ENCODE data around the gene FDXR.

FDXR gene

DNA sequence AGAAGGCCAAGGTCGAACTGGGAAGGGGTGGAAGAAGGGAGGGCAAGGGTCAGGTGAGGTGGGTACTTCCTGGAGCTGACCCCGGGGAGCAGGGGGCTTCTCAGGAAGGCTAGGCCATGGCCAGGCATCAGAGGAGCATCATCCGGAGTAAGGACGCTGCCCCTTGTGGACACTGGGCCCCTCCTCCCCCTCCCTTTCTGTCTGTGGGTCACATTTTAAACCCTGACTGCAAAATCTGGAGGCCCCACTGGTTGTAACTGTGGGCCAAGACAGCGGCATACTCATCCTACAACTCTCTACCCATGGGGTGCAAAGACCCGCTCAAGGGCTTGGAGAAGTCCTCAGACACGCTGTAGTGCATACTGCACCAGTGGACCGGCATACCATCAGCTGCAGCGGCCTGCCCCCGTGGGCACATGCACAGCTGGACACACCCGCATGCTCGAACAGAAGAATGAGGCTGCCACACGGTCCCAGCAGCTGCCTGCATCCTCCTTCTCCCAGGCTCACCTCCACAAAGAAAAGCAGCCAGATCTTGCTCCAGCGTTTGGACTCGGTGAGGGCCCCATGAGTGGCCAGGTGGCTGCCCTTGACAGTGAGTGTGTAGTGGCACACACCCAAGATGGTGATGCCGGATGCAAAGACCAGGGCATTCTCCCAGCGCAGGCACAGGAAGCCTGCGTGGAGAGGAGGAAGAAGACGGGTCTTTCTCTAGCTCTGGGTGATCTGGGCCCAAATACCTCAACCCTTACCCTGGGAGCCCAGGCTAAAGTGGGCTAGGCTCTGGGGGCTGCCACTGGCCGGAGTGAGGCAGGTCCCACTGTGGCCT lies 19.4 kb upstream of the FDXR start:
- H2BK5ac ChIP-seq (ENCODE audit: low read depth, low read length, poor library complexity, severe bottlenecking) = no peak overlapping the region
- no peak overlapping the region for H4K91ac ChIP-seq (ENCODE audit: low read length)
- H3K9me3 ChIP-seq (ENCODE audit: control insufficient read depth, low read length) = no peaks in the 10 kb centered on the region
- no peak overlapping the region for H3K14ac ChIP-seq (ENCODE audit: low read length in 2 of 2)
- no peak overlapping the region for H4K8ac ChIP-seq (ENCODE audit: low read length)
- no peaks in the 10 kb centered on the region for H3K36me3 ChIP-seq (ENCODE audit: control insufficient read depth in 1 of 2, insufficient read depth in 2 of 2, low read depth in 1 of 2, low read length in 2 of 2)
- H2AK5ac ChIP-seq (ENCODE audit: low read length, severe bottlenecking) = no peak overlapping the region
- H2AFZ ChIP-seq (ENCODE audit: low read depth, low read length) = no peak overlapping the region
- H2BK120ac ChIP-seq (ENCODE audit: low read depth, low read length) = no peak overlapping the region
- no peak overlapping the region for H3K9ac ChIP-seq (ENCODE audit: low read length)
- H3K18ac ChIP-seq (ENCODE audit: low read depth in 1 of 2, low read length in 2 of 2) = no peak overlapping the region
- DNase-seq = no peak
- H3K4me3 ChIP-seq (ENCODE audit: insufficient read depth in 1 of 2, low read depth in 1 of 2, low read length in 2 of 2) = no peak overlapping the region
- no peak overlapping the region for H2BK12ac ChIP-seq (ENCODE audit: low read length in 2 of 2)
- WGBS = 74% methylated on average over 19 of the region's 20 CpGs
- H3K27me3 ChIP-seq (ENCODE audit: control insufficient read depth in 1 of 2, insufficient read depth in 1 of 2, low read length in 2 of 2) = peaks cover 70 to 85% of the 10 kb centered on the region in 2 experiments
- H3K4me1 ChIP-seq (ENCODE audit: control insufficient read depth, insufficient read depth, low read depth, low read length) = peaks cover 15% of the 10 kb centered on the region
- no peaks in the 10 kb centered on the region for H3K79me1 ChIP-seq (replicated peaks; ENCODE audit: low read length, poor library complexity, severe bottlenecking)
- H3K4ac ChIP-seq (ENCODE audit: low read depth in 1 of 2, low read length in 2 of 2) = no peak overlapping the region
- no peak overlapping the region for H2BK15ac ChIP-seq (ENCODE audit: low read depth, poor library complexity, severe bottlenecking)
- H3K27ac ChIP-seq (ENCODE audit: low read length, poor library complexity, severe bottlenecking) = no peak overlapping the region
- no peak overlapping the region for H3K23ac ChIP-seq (ENCODE audit: low read length in 2 of 2)
- H3K4me2 ChIP-seq (ENCODE audit: low read length, poor library complexity, severe bottlenecking) = no peak overlapping the region

GRCh38 chr17:74890554-74890953 lies 17.8 kb upstream of the FDXR start:
- H3K27me3 ChIP-seq (ENCODE audit: control insufficient read depth in 1 of 2, insufficient read depth in 1 of 2, low read length in 2 of 2) = peaks cover 67 to 83% of the 10 kb centered on the region in 2 experiments
- no peak overlapping the region for H3K4me3 ChIP-seq (ENCODE audit: insufficient read depth in 1 of 2, low read depth in 1 of 2, low read length in 2 of 2)
- H2AFZ ChIP-seq (ENCODE audit: low read depth, low read length) = no peak overlapping the region
- H3K4ac ChIP-seq (ENCODE audit: low read depth in 1 of 2, low read length in 2 of 2) = no peak overlapping the region
- H3K4me2 ChIP-seq (ENCODE audit: low read length, poor library complexity, severe bottlenecking) = no peak overlapping the region
- no peak for DNase-seq
- WGBS = 93% methylated on average over 7 of the region's 7 CpGs
- no peak overlapping the region for H4K8ac ChIP-seq (ENCODE audit: low read length)
- H3K27ac ChIP-seq (ENCODE audit: low read length, poor library complexity, severe bottlenecking) = no peak overlapping the region
- no peak overlapping the region for H3K18ac ChIP-seq (ENCODE audit: low read depth in 1 of 2, low read length in 2 of 2)
- H3K36me3 ChIP-seq (ENCODE audit: control insufficient read depth in 1 of 2, insufficient read depth in 2 of 2, low read depth in 1 of 2, low read length in 2 of 2) = no peaks in the 10 kb centered on the region
- no peaks in the 10 kb centered on the region for H3K79me1 ChIP-seq (replicated peaks; ENCODE audit: low read length, poor library complexity, severe bottlenecking)
- no peak overlapping the region for H2BK5ac ChIP-seq (ENCODE audit: low read depth, low read length, poor library complexity, severe bottlenecking)
- peaks cover 15% of the 10 kb centered on the region for H3K4me1 ChIP-seq (ENCODE audit: control insufficient read depth, insufficient read depth, low read depth, low read length)
- H3K9me3 ChIP-seq (ENCODE audit: control insufficient read depth, low read length) = no peaks in the 10 kb centered on the region
- no peak overlapping the region for H2BK15ac ChIP-seq (ENCODE audit: low read depth, poor library complexity, severe bottlenecking)
- no peak overlapping the region for H2AK5ac ChIP-seq (ENCODE audit: low read length, severe bottlenecking)
- H2BK120ac ChIP-seq (ENCODE audit: low read depth, low read length) = no peak overlapping the region
- no peak overlapping the region for H4K91ac ChIP-seq (ENCODE audit: low read length)
- no peak overlapping the region for H2BK12ac ChIP-seq (ENCODE audit: low read length in 2 of 2)
- no peak overlapping the region for H3K23ac ChIP-seq (ENCODE audit: low read length in 2 of 2)
- H3K9ac ChIP-seq (ENCODE audit: low read length) = no peak overlapping the region
- no peak overlapping the region for H3K14ac ChIP-seq (ENCODE audit: low read length in 2 of 2)

DNA sequence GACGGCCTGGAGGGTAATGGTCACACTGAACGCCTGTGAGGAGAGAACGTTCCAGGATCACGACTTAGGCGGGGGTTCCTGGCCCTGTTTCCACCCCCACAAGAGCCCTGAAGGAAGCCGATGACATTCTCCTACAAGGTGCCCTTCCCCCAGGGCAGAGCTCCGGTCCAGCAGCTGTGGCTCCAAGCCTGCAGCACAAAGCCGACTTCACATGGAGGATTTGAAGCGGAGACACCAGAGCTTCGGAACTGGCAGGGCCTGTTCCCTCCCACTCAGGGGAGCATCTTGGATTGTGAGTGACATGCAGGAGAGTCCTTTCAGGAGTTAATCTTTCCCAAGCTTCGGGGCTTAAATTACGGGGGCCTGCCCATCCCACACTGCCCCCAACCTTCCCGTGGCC lies 15.7 kb upstream of the FDXR start:
- H3K27ac ChIP-seq (ENCODE audit: low read length, poor library complexity, severe bottlenecking) = no peak overlapping the region
- H3K18ac ChIP-seq (ENCODE audit: low read depth in 1 of 2, low read length in 2 of 2) = no peak overlapping the region
- H2BK120ac ChIP-seq (ENCODE audit: low read depth, low read length) = no peak overlapping the region
- H4K8ac ChIP-seq (ENCODE audit: low read length) = no peak overlapping the region
- no peak overlapping the region for H2BK12ac ChIP-seq (ENCODE audit: low read length in 2 of 2)
- H2AK5ac ChIP-seq (ENCODE audit: low read length, severe bottlenecking) = no peak overlapping the region
- H3K4me1 ChIP-seq (ENCODE audit: control insufficient read depth, insufficient read depth, low read depth, low read length) = peaks cover 10% of the 10 kb centered on the region
- H3K79me1 ChIP-seq (replicated peaks; ENCODE audit: low read length, poor library complexity, severe bottlenecking) = no peaks in the 10 kb centered on the region
- no peak overlapping the region for H2BK5ac ChIP-seq (ENCODE audit: low read depth, low read length, poor library complexity, severe bottlenecking)
- 82% methylated on average over 13 of the region's 13 CpGs for WGBS
- no peak overlapping the region for H3K4ac ChIP-seq (ENCODE audit: low read depth in 1 of 2, low read length in 2 of 2)
- no peak overlapping the region for H4K91ac ChIP-seq (ENCODE audit: low read length)
- H3K14ac ChIP-seq (ENCODE audit: low read length in 2 of 2) = no peak overlapping the region
- H3K9me3 ChIP-seq (ENCODE audit: control insufficient read depth, low read length) = no peaks in the 10 kb centered on the region
- peak overlapping the region in 1 of 2 experiments; percentile 2 for H3K4me3 ChIP-seq (ENCODE audit: insufficient read depth in 1 of 2, low read depth in 1 of 2, low read length in 2 of 2)
- no peak overlapping the region for H2AFZ ChIP-seq (ENCODE audit: low read depth, low read length)
- no peaks in the 10 kb centered on the region for H3K36me3 ChIP-seq (ENCODE audit: control insufficient read depth in 1 of 2, insufficient read depth in 2 of 2, low read depth in 1 of 2, low read length in 2 of 2)
- no peak overlapping the region for H2BK15ac ChIP-seq (ENCODE audit: low read depth, poor library complexity, severe bottlenecking)
- no peak for DNase-seq
- no peak overlapping the region for H3K9ac ChIP-seq (ENCODE audit: low read length)
- H3K27me3 ChIP-seq (ENCODE audit: control insufficient read depth in 1 of 2, insufficient read depth in 1 of 2, low read length in 2 of 2) = peaks cover 50 to 79% of the 10 kb centered on the region in 2 experiments
- H3K4me2 ChIP-seq (ENCODE audit: low read length, poor library complexity, severe bottlenecking) = no peak overlapping the region
- no peak overlapping the region for H3K23ac ChIP-seq (ENCODE audit: low read length in 2 of 2)

GRCh38 chr17:74883241-74883745 lies 10.5 kb upstream of the FDXR start:
- Histone ChIP-seq H3K9me3 (ENCODE audit: control insufficient read depth, low read length) (no peaks in the 10 kb centered on the region), H4K91ac (ENCODE audit: low read length) (no peak overlapping the region), H3K79me1 (replicated peaks; ENCODE audit: low read length, poor library complexity, severe bottlenecking) (no peaks in the 10 kb centered on the region), H3K36me3 (ENCODE audit: control insufficient read depth in 1 of 2, insufficient read depth in 2 of 2, low read depth in 1 of 2, low read length in 2 of 2) (no peaks in the 10 kb centered on the region), H3K18ac (ENCODE audit: low read depth in 1 of 2, low read length in 2 of 2) (no peak overlapping the region), H3K9ac (ENCODE audit: low read length) (no peak overlapping the region), H2BK12ac (ENCODE audit: low read length in 2 of 2) (no peak overlapping the region), H2BK5ac (ENCODE audit: low read depth, low read length, poor library complexity, severe bottlenecking) (no peak overlapping the region), H2BK120ac (ENCODE audit: low read depth, low read length) (no peak overlapping the region), H3K4ac (ENCODE audit: low read depth in 1 of 2, low read length in 2 of 2) (no peak overlapping the region), H3K27me3 (ENCODE audit: control insufficient read depth in 1 of 2, insufficient read depth in 1 of 2, low read length in 2 of 2) (peaks cover 34 to 73% of the 10 kb centered on the region in 2 experiments), H2AK5ac (ENCODE audit: low read length, severe bottlenecking) (no peak overlapping the region), H2AFZ (ENCODE audit: low read depth, low read length) (no peak overlapping the region), H3K27ac (ENCODE audit: low read length, poor library complexity, severe bottlenecking) (no peak overlapping the region), H2BK15ac (ENCODE audit: low read depth, poor library complexity, severe bottlenecking) (no peak overlapping the region), H3K4me1 (ENCODE audit: control insufficient read depth, insufficient read depth, low read depth, low read length) (no peaks in the 10 kb centered on the region), H3K14ac (ENCODE audit: low read length in 2 of 2) (no peak overlapping the region), H3K23ac (ENCODE audit: low read length in 2 of 2) (no peak overlapping the region), H4K8ac (ENCODE audit: low read length) (no peak overlapping the region), H3K4me2 (ENCODE audit: low read length, poor library complexity, severe bottlenecking) (no peak overlapping the region), H3K4me3 (ENCODE audit: insufficient read depth in 1 of 2, low read depth in 1 of 2, low read length in 2 of 2) (no peak overlapping the region)
- 82% methylated on average over 15 of the region's 15 CpGs for WGBS
- no peak for DNase-seq
